ENCODE results near the gene STK32C.

- TF ChIP-seq CTCF (IDR thresholded peaks at IDR 0.05): no peak
- no peak for TF ChIP-seq ZFP36 (IDR thresholded peaks at IDR 0.05; ENCODE audit: borderline replicate concordance, partially characterized antibody)
- no peak for TF ChIP-seq CHD4 (IDR thresholded peaks at IDR 0.05; ENCODE audit: borderline replicate concordance)
- TF ChIP-seq KDM1A (IDR thresholded peaks at IDR 0.05; ENCODE audit: low read depth): no peak
- TF ChIP-seq BHLHE40 (IDR thresholded peaks at IDR 0.05; ENCODE audit: low read depth, low read length): no peak
- TF ChIP-seq ATOH8 (CRISPR knock-in tag; IDR thresholded peaks at IDR 0.05; ENCODE audit: low read depth): no peak
- TF ChIP-seq CHD2 (IDR thresholded peaks at IDR 0.05; ENCODE audit: low read length, partially characterized antibody): no peak
- no peak for TF ChIP-seq RAD21 (conservative IDR thresholded peaks at IDR 0.05 in 1 of 2, IDR thresholded peaks at IDR 0.05 in 1 of 2)
- no peak for TF ChIP-seq FOSL2 (IDR thresholded peaks at IDR 0.05)
- no peak for TF ChIP-seq FOSL2 (CRISPR knock-in tag; IDR thresholded peaks at IDR 0.05)
- TF ChIP-seq POLR2A (IDR thresholded peaks at IDR 0.05; ENCODE audit: low read length): no peak
- TF ChIP-seq ZSCAN20 (CRISPR knock-in tag; IDR thresholded peaks at IDR 0.05): no peak
These were observed 120.2 kb downstream of the STK32C start for GRCh38 chr10:132187430-132188138.

All from A549 (cell line).